ENCODE results near the gene PRR36. TPM values are rescaled to one million over a fixed set of nuclear protein-coding genes. Genes with fewer than 3 reads are reported as not detected.

The PRR36 gene
- total RNA-seq, 1 donor, result not detected

DNA sequence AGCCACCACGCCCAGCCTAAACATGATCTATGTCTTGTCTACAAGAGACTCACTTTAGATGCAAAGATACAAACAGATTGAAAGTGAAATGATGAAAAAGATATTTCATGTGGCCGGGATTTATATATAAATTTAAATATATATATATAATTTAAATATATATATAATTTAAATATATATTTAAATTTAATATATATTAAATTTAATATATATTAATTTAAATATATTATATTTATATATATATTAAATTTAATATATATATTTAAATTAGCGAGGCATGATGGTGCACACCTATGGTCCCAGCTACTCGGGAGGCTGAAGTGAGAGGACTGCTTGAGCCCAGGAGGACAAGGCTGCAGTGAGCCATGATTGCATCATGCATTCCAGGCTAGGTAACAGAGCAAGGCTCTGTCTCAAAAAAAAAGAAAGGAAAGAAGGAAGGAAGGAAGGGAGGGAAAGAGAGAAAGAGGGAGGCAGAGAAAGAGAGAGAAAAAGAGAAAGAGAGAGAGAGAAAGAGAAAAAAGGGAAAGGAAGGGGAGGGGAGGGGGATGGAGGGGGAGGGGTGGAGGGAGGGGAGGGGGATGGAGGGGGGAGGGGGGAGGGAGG, 51.2 kb downstream of the PRR36 start:
- TF ChIP-seq, protein P1, sequence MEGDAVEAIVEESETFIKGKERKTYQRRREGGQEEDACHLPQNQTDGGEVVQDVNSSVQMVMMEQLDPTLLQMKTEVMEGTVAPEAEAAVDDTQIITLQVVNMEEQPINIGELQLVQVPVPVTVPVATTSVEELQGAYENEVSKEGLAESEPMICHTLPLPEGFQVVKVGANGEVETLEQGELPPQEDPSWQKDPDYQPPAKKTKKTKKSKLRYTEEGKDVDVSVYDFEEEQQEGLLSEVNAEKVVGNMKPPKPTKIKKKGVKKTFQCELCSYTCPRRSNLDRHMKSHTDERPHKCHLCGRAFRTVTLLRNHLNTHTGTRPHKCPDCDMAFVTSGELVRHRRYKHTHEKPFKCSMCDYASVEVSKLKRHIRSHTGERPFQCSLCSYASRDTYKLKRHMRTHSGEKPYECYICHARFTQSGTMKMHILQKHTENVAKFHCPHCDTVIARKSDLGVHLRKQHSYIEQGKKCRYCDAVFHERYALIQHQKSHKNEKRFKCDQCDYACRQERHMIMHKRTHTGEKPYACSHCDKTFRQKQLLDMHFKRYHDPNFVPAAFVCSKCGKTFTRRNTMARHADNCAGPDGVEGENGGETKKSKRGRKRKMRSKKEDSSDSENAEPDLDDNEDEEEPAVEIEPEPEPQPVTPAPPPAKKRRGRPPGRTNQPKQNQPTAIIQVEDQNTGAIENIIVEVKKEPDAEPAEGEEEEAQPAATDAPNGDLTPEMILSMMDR (IDR thresholded peaks at IDR 0.05; ENCODE audit: insufficient read depth, low read depth, low read length), result no peak

DNA sequence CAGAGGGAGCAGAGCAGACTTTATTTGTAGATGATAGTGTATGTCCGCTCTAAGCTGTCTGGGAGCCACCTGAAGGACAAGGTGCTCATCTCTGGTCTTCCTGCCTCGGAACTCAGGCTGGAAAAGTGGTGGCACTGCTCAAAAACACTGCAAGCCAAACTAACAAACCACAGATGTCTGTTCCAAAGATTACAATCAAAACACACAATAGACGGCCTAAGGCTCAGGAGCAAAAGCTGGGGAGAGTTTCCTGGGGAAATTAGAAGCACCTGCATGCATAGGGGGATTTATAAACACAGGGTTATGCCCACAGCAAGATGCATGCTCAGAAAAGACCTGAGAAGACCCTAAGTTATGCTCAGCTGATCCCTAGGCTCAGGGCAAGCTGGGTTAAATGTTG, 53.6 kb downstream of the PRR36 start:
- TF ChIP-seq, protein P1 (IDR thresholded peaks at IDR 0.05; ENCODE audit: insufficient read depth, low read depth, low read length), result no peak

More for the DNA sequence above, 51.2 kb downstream of the PRR36 start:
- no peak for DNase-seq (ENCODE audit: low read depth)
- H3K4me3 ChIP-seq (ENCODE audit: low read depth, low read length), result no peak overlapping the region

DNA sequence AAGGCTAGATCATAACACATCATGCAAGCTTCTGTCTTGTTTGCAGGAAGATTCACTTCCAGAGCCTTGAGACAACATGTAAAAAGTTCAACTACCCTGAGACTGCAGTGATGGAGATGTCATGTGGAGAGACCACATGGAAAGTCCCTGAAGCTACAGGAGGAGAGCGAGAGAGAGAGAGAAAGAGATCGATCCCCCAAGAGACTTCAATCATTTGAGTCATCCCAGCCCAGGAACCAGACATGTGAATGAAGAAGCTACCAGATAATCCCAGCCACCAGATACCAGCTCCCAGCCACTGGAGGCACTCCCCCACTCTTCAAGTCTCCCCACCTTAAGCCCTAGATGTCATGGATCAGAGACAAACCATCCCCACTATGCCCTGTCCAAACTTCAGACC, 54.9 kb downstream of the PRR36 start:
- no peak overlapping the region for H3K4me3 ChIP-seq (ENCODE audit: low read depth, low read length)
- DNase-seq (ENCODE audit: low read depth), result no peak
- TF ChIP-seq, protein P1 (IDR thresholded peaks at IDR 0.05; ENCODE audit: insufficient read depth, low read depth, low read length), result no peak

More for the DNA sequence above, 53.6 kb downstream of the PRR36 start:
- no peak overlapping the region for H3K4me3 ChIP-seq (ENCODE audit: low read depth, low read length)
- DNase-seq (ENCODE audit: low read depth), result no peak

DNA sequence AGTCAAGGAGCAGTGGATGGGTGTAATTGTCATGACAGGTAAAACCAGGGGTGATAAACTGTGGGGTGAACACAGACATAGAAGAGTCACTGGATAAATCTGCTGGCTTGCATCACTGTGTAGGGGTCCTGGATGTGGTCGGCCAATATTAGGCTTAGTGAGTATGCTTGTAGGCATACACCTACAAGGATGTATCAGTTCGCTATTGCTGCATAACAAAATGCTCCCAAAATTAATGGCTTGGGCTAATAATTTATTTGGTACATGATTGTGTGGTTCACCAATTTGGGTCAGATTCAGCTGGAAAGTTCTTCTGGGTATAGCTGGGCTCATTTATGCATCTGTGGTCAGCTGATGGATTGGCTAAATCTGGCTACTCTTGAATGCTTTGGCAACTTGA, 55.4 kb downstream of the PRR36 start:
- TF ChIP-seq, protein P1 (IDR thresholded peaks at IDR 0.05; ENCODE audit: insufficient read depth, low read depth, low read length), result no peak
- H3K4me3 ChIP-seq (ENCODE audit: low read depth, low read length), result no peak overlapping the region
- no peak for DNase-seq (ENCODE audit: low read depth)

Other genes starting within 250 kb of the PRR36 start
- gene XAB2, start 244.8 kb downstream of the PRR36 start, total RNA-seq, result 32.0 and 34.1 TPM in 2 replicates
- gene PET100, start 244.6 kb downstream of the PRR36 start, total RNA-seq, result 10.4 and 11.9 TPM in 2 replicates
- gene PCP2, start 240.7 kb downstream of the PRR36 start, total RNA-seq, result 0.43 TPM in 1 of 2 replicates, not detected in the other
- 4.2 and 9.9 TPM in 2 replicates for gene STXBP2, start 237.3 kb downstream of the PRR36 start, total RNA-seq
- not detected in 2 replicates for gene RETN, start 205.3 kb downstream of the PRR36 start, total RNA-seq
- not detected in 2 replicates for gene MCEMP1, start 197.3 kb downstream of the PRR36 start, total RNA-seq
- gene TRAPPC5, start 193.6 kb downstream of the PRR36 start, total RNA-seq, result 29.0 and 29.8 TPM in 2 replicates
- not detected in 2 replicates for gene FCER2, start 172.3 kb downstream of the PRR36 start, total RNA-seq
- gene CLEC4G, start 142.3 kb downstream of the PRR36 start, total RNA-seq, result not detected in 2 replicates
- not detected in 2 replicates for gene CD209, start 126.9 kb downstream of the PRR36 start, total RNA-seq
- under 0.01 TPM in 1 of 2 replicates, not detected in the other for gene CLEC4M, start 111.1 kb downstream of the PRR36 start, total RNA-seq
- gene EVI5L, start 44.2 kb downstream of the PRR36 start, total RNA-seq, result 24.8 and 25.5 TPM in 2 replicates
- 6.0 and 7.4 TPM in 2 replicates for gene LRRC8E, start 14.1 kb upstream of the PRR36 start, total RNA-seq
- gene MAP2K7, start 29.5 kb upstream of the PRR36 start, total RNA-seq, result 12.1 and 12.2 TPM in 2 replicates
- gene TGFBR3L, start 40.4 kb upstream of the PRR36 start, total RNA-seq, result 0.86 and 0.97 TPM in 2 replicates
- 17.7 and 23.5 TPM in 2 replicates for gene SNAPC2, start 45.9 kb upstream of the PRR36 start, total RNA-seq
- gene CTXN1, start 51.7 kb upstream of the PRR36 start, total RNA-seq, result 1.9 and 3.0 TPM in 2 replicates
- gene TIMM44, start 69.3 kb upstream of the PRR36 start, total RNA-seq, result 57.9 and 58.6 TPM in 2 replicates
- gene ELAVL1, start 131.3 kb upstream of the PRR36 start, total RNA-seq, result 20.3 and 26.8 TPM in 2 replicates
- gene CCL25, start 178.4 kb upstream of the PRR36 start, total RNA-seq, result not detected in 2 replicates